ENCODE results near the gene GLRA1. TPM values are rescaled to one million over a fixed set of nuclear protein-coding genes. Genes with fewer than 3 reads are reported as not detected.

The GLRA1 gene
- total RNA-seq (not detected), polyA plus RNA-seq (not detected), total RNA-seq (0 reads per million in 6 experiments)

DNA sequence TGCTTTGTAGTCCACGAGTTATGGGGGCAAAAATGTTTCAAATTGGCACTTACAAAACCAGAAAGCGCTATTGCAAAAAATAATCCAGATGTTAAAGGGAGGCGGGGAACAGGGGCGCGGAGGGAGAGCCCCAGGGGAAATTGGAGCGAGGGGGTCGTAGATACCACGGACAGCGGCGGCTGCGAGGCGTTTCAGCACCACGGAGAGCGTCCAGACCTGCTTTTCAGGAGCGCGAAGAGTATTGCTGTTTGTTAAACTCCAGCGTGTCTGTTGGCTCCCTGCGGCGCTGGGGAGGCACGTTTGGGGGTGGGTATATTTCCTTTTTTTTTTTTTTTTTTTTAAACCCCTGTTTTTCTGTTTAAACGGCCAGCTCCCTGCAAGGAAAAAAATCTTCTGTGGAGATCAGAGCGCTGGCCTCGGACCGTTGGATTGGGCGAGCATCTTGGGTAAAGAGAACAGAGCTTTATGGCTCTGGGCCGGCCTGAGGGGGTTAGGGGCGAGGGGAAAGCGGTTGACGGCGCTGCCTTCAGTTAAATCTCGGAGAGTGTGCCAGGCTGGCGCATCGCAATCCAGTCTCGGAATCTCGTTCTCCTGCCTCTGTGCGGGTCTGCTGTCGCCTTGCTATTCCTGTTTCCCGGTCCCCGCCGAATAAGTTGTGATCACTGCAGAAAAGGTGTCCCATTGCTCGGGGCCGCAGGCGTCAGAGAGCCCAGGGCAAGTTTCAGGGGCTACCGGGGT lies at the start of gene GLRA1:
GLRA1 (minus strand) TSS at position 288 of the 738 bp plus-strand sequence. CDS start 302 bp downstream, outside the sequence.
- H3K27ac Mint-ChIP-seq, result peak within 1 kb of the TSS in 1 of 10 donors; percentile 83
- peaks cover 0 to 3% (median 0%) of the 10 kb centered on the region in 4 donors for H3K4me1 Mint-ChIP-seq
- DNase-seq, result peak; percentile 19 to 70 (median 53)
- peak within 1 kb of the TSS in 1 of 10 donors; percentile 21 for H3K4me3 Mint-ChIP-seq
- H3K36me3 Mint-ChIP-seq, result peaks cover 0 to 20% (median 4%) of the 10 kb centered on the region in 3 donors
- POLR2A ChIA-PET, result no interaction called here
- ATAC-seq, result peak; percentile 49 to 50
- peaks cover 0 to 25% (median 13%) of the 10 kb centered on the region in 9 donors for H3K9me3 Mint-ChIP-seq
- peaks cover 30 to 60% (median 36%) of the 10 kb centered on the region in 5 donors for H3K27me3 Mint-ChIP-seq

DNA sequence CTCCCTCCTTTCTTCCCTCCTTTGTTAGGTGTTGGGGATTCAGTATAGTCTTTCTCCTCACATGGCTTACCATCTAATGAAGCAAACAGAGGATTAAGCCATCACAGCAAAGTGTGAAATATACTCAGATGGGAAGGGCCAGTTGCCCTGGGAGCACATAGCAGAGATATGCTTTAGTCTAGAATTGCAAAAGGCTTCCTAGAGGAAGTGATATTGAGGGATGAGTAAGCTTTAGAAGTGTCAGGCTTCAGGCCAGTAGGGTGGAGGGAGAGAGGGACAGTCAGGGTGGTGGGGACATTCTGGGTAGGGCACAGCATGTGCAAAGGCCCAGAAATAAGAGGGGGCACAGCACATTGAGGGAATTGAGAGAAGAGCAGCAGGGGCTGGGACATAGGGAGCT lies 46.2 kb upstream of the GLRA1 start:
- Mint-ChIP-seq H3K36me3 (no peaks in the 10 kb centered on the region), H3K4me3 (no peak overlapping the region), H3K27me3 (no peaks in the 10 kb centered on the region), H3K27ac (peak overlapping the region in 1 of 10 donors; percentile 22), H3K9me3 (peaks cover 0 to 2% (median 0%) of the 10 kb centered on the region in 9 donors), H3K4me1 (peaks cover 0 to 4% (median 0%) of the 10 kb centered on the region in 4 donors)
- DNase-seq, result no peak
- no peak for ATAC-seq
- POLR2A ChIA-PET, result interaction anchor here (0.6 kb wide), 1 partner anchor 203 kb away, joined by 8 read pairs; no protein-coding TSS in a partner anchor

DNA sequence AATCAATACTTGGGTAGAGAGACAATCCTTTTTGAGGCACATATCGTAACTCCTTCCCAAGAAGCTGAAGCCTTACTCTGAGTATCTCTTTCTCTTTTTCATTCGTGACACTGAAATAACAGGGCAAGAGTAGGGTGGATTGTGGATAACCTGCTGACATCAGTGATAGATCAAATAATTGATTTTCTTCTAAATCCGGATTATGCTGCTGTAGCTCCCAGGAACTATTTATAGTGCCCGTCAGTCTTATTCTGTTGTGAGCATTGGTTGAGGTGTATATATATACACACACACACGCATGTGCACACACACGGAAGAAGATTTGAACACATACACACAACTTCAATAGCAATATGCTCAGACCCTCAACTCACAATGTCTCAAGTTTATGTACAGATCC lies 43.2 kb upstream of the GLRA1 start:
- H3K36me3 Mint-ChIP-seq, result no peaks in the 10 kb centered on the region
- H3K4me3 Mint-ChIP-seq, result no peak overlapping the region
- no peak overlapping the region for H3K27ac Mint-ChIP-seq
- ATAC-seq, result no peak
- H3K9me3 Mint-ChIP-seq, result peaks cover 0 to 3% (median 0%) of the 10 kb centered on the region in 9 donors
- H3K4me1 Mint-ChIP-seq, result peaks cover 0 to 4% (median 0%) of the 10 kb centered on the region in 4 donors
- no peak for DNase-seq
- peaks cover 0 to 2% (median 0%) of the 10 kb centered on the region in 5 donors for H3K27me3 Mint-ChIP-seq
- POLR2A ChIA-PET, result no interaction called here

DNA sequence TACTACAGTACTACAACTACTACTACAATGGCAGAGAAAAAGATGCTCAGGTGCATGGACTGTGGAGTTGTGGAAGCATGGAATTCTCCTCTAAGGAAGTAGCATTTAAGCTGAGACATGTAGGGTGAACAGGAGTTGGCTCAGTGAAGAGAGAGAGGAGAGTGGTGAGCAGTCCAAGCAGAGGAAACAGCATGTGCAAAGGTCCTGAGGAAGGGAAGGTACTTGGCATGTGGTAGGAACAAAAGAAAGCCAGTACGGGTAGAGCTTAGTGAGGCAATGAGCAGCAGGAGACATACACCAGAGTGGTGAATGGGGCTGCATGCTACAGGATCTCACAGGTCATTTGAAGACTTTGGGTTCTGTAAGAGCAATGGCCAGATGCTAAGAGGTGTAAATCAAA lies 41.4 kb upstream of the GLRA1 start:
- Mint-ChIP-seq H3K4me3 (no peak overlapping the region), H3K27me3 (peaks cover 0 to 2% (median 0%) of the 10 kb centered on the region in 5 donors), H3K36me3 (peaks cover 0 to 2% (median 0%) of the 10 kb centered on the region in 3 donors), H3K27ac (peak overlapping the region in 2 of 10 donors; percentile 3 to 57), H3K4me1 (peaks cover 0 to 8% (median 2%) of the 10 kb centered on the region in 4 donors), H3K9me3 (peaks cover 0 to 3% (median 0%) of the 10 kb centered on the region in 9 donors)
- DNase-seq, result no peak
- POLR2A ChIA-PET, result no interaction called here
- ATAC-seq, result no peak

DNA sequence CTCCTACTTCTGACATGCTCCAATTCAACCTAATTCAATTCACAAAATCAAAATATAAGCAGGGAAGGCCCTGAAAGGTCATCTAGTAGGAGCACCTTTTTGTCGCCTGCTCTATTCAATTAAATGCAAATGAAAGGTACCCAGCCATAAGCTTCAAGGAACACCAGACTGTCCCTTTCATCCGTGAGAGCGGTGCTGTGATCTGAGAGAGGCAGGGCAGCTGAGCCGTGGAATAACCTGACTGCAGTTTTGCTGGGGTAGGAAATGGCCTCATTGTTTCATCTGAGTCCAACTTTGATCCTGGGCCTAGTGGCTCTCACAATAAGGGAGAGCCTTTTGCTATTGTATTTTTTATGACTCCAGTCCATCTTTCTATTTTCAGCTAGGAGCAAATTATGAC lies 39.8 kb upstream of the GLRA1 start:
- H3K36me3 Mint-ChIP-seq, result peaks cover 0 to 2% (median 0%) of the 10 kb centered on the region in 3 donors
- peaks cover 0 to 2% (median 0%) of the 10 kb centered on the region in 5 donors for H3K27me3 Mint-ChIP-seq
- H3K9me3 Mint-ChIP-seq, result peaks cover 0 to 3% (median 0%) of the 10 kb centered on the region in 9 donors
- no peak for ATAC-seq
- H3K4me1 Mint-ChIP-seq, result peaks cover 0 to 14% (median 0%) of the 10 kb centered on the region in 4 donors
- H3K4me3 Mint-ChIP-seq, result no peak overlapping the region
- POLR2A ChIA-PET, result no interaction called here
- H3K27ac Mint-ChIP-seq, result no peak overlapping the region
- DNase-seq, result no peak

DNA sequence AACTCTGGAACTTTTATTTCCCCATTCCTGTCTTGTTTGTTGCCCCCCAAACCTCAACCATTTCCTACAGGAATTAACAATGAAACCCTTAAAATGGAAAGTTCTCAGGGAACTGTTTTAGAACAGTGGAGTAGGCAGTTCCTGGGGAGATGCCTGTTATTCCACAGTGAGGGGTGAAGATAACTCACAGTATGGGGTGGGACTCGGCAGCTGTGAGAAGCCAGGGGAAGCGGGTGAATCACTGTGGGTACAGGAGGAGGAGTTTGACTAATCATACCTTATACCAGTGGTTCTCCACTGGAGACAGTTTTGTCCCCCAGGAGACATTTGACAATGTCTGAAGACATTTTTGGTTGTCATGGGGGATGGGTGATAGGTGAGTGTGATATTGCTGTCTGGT lies 36.9 kb upstream of the GLRA1 start:
- Mint-ChIP-seq H3K36me3 (peaks cover 0 to 2% (median 0%) of the 10 kb centered on the region in 3 donors), H3K4me1 (peaks cover 9 to 42% (median 19%) of the 10 kb centered on the region in 4 donors), H3K27me3 (peaks cover 0 to 2% (median 0%) of the 10 kb centered on the region in 5 donors), H3K4me3 (no peak overlapping the region), H3K27ac (no peak overlapping the region), H3K9me3 (peaks cover 0 to 3% (median 0%) of the 10 kb centered on the region in 9 donors)
- DNase-seq (no peak), ATAC-seq (no peak)
- POLR2A ChIA-PET, result no interaction called here

DNA sequence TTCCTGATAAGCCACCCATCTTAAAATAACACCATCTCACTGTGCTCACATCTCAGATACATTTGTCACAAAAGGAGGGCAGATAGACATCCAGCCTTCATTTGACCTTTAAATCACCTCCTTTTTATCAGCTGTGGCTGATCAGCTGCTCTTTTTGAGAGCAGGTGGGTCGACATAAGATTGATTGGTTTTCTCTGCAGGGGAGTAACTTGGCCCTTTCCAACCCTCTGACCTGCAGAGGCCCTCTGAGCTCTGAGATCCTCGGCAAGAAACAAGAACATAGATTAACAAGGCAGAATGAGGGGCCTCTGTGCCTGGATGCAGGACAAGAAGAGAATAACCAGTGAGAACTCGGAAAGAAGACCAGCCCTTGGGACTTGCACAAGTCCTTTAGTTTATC lies 33.5 kb upstream of the GLRA1 start:
- ATAC-seq (no peak), DNase-seq (no peak)
- H3K27ac Mint-ChIP-seq, result peak overlapping the region in 3 of 10 donors; percentile 24 to 63 (median 47)
- POLR2A ChIA-PET, result interaction anchor here (0.7 kb wide), 1 partner anchor 110 kb away, joined by 3 read pairs; no protein-coding TSS in a partner anchor
- no peak overlapping the region for H3K4me3 Mint-ChIP-seq
- H3K4me1 Mint-ChIP-seq, result peaks cover 24 to 65% (median 39%) of the 10 kb centered on the region in 4 donors
- H3K36me3 Mint-ChIP-seq, result peaks cover 0 to 2% (median 0%) of the 10 kb centered on the region in 3 donors
- H3K27me3 Mint-ChIP-seq, result no peaks in the 10 kb centered on the region
- H3K9me3 Mint-ChIP-seq, result no peaks in the 10 kb centered on the region

DNA sequence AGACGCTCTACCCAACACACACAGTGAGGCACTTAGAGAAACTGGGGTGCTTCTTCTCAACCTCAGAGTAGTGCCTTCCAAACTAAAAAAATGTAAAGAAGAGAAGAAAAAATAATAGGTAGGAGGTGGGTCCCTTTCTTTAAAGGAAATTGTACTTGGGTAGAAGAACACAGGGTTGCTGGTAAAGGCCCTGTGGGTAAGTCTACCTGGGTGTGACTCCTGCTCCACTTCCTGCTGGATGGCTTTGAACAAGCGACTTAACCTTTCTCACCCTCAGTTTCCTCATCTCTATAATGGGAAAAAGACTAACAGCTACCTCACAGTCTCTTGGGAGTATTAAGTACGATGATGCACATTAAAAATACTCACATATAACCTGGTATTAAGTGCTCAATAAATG lies 32.1 kb upstream of the GLRA1 start:
- Mint-ChIP-seq H3K27ac (peak overlapping the region in 6 of 10 donors; percentile 13 to 71 (median 49)), H3K27me3 (peaks cover 0 to 4% (median 0%) of the 10 kb centered on the region in 5 donors), H3K36me3 (peaks cover 0 to under 1% (median 0%) of the 10 kb centered on the region in 3 donors), H3K9me3 (no peaks in the 10 kb centered on the region), H3K4me3 (peak overlapping the region in 7 of 10 donors; percentile 5 to 59 (median 27)), H3K4me1 (peaks cover 24 to 71% (median 41%) of the 10 kb centered on the region in 4 donors)
- ATAC-seq (no peak), DNase-seq (no peak)
- POLR2A ChIA-PET, result interaction anchor here (1.0 kb wide), 1 partner anchor 83 kb away, joined by 3 read pairs; no protein-coding TSS in a partner anchor

DNA sequence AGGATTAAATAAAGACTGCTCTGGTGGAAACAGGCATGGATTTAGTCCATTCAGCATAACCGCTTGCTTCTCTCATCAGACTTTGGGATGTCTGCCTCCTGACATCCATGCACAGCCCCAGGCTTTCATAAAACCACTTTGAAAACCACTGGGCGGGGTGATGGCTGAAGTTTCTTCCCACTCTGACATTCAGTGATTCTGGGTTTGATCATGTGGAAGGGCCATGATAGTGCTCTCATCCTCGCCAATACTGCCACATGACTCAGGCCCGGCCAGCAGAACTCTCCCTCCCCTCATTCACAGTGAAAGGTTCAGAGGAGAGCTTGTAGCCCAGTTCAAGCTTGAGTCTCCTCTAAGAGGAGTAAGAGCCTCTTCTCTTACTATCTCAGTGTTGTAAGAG lies 29.6 kb upstream of the GLRA1 start:
- H3K4me1 Mint-ChIP-seq, result peaks cover 31 to 76% (median 48%) of the 10 kb centered on the region in 4 donors
- no peak overlapping the region for H3K4me3 Mint-ChIP-seq
- H3K9me3 Mint-ChIP-seq, result no peaks in the 10 kb centered on the region
- H3K27me3 Mint-ChIP-seq, result peaks cover 0 to 11% (median 1%) of the 10 kb centered on the region in 5 donors
- POLR2A ChIA-PET, result interaction anchor here (0.6 kb wide), 1 partner anchor 25 kb away, joined by 3 read pairs; no protein-coding TSS in a partner anchor
- ATAC-seq, result no peak
- H3K36me3 Mint-ChIP-seq, result no peaks in the 10 kb centered on the region
- DNase-seq, result no peak
- peak overlapping the region in 1 of 10 donors; percentile 29 for H3K27ac Mint-ChIP-seq

DNA sequence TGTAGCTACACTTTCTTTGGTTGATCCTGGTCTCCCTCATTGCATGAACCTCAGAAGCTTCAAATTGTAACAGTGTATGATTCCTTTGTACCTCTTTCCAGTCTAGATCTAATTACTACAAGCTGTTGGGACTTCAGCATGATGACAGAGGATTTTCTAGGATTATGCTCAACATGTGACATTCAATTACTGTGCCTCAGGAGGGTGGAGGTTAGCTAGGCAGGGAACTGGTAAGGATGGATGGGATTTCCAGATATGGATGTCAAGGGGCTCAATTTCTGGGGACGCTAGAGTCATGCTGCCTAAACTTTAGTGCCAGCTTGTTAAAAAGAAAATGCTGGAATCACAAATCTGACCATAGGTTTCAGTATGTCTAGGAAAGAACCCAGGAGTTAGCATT lies 29.2 kb upstream of the GLRA1 start:
- Mint-ChIP-seq H3K4me1 (peaks cover 33 to 71% (median 48%) of the 10 kb centered on the region in 4 donors), H3K27ac (no peak overlapping the region), H3K27me3 (peaks cover 0 to 14% (median 4%) of the 10 kb centered on the region in 5 donors), H3K36me3 (no peaks in the 10 kb centered on the region), H3K9me3 (no peaks in the 10 kb centered on the region), H3K4me3 (no peak overlapping the region)
- DNase-seq, result no peak
- ATAC-seq, result no peak
- POLR2A ChIA-PET, result no interaction called here

DNA sequence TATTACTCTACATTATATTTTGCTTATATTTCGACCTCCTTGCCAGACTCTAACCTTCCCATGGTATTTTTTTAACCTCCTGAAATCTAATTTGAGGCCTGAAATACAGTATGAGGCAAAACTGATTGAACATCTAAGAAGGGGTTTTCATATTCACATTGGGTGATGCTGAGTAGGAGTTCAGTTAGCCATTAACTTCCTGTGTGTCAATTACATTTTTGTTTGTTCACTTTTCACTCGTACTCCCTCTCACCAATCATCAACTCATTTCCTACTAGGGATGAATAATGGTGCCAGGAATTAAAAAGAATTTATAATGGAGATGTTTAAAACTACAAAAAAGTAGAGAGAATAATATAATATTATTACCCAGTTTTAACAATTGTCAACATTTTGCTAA lies 27.6 kb upstream of the GLRA1 start:
- Mint-ChIP-seq H3K9me3 (no peaks in the 10 kb centered on the region), H3K36me3 (no peaks in the 10 kb centered on the region), H3K4me3 (no peak overlapping the region), H3K27ac (no peak overlapping the region), H3K4me1 (peaks cover 34 to 56% (median 38%) of the 10 kb centered on the region in 4 donors), H3K27me3 (peaks cover 0 to 17% (median 4%) of the 10 kb centered on the region in 5 donors)
- no peak for DNase-seq
- no peak for ATAC-seq
- POLR2A ChIA-PET, result no interaction called here

DNA sequence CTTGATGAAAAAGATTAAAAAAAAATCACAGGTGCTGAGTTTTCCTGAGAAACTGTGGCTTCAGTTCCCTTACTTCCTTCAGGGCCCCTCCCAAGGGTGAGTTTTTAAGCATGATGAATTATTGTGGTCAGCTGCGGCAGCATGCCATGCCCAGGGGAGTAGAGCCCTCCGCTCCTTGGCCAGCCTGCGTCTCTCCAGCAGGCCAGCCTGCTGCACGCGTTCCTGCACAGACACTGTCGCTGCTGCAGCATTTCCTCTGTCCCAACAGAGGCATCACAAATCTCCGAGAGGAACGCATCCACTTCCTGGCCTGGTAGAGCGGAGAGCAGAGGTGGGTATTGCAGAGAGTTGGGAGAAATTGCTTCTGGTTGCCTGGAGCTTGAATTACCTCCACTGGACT lies 26.1 kb upstream of the GLRA1 start:
- no peaks in the 10 kb centered on the region for H3K36me3 Mint-ChIP-seq
- no peak overlapping the region for H3K4me3 Mint-ChIP-seq
- H3K9me3 Mint-ChIP-seq, result no peaks in the 10 kb centered on the region
- H3K27me3 Mint-ChIP-seq, result peaks cover 0 to 19% (median 7%) of the 10 kb centered on the region in 5 donors
- ATAC-seq (no peak), DNase-seq (no peak)
- H3K4me1 Mint-ChIP-seq, result peaks cover 23 to 41% (median 24%) of the 10 kb centered on the region in 4 donors
- POLR2A ChIA-PET, result no interaction called here
- H3K27ac Mint-ChIP-seq, result peak overlapping the region in 1 of 10 donors; percentile 35

Data from naive thymus-derived CD8-positive, alpha-beta T cell (primary cell).